GM12891 (cell line): Measurements from ENCODE around the gene TM2D3.

ENCODE experiments used
- POLR2A ChIP-seq: IDR thresholded peaks from 2 replicates; pipeline ENCODE4 v1.6.1; 2011; ENCODE audit warnings: low read depth, low read length, control low read depth
- POLR2AphosphoS5 ChIP-seq: IDR thresholded peaks from 2 replicates; pipeline ENCODE4 v1.6.1; 2011; ENCODE audit warnings: low read depth, low read length, control low read depth
- TAF1 ChIP-seq: IDR thresholded peaks from 2 replicates; pipeline ENCODE4 v1.6.1; 2011; ENCODE audit warnings: low read depth, low read length, control low read depth

DNA sequence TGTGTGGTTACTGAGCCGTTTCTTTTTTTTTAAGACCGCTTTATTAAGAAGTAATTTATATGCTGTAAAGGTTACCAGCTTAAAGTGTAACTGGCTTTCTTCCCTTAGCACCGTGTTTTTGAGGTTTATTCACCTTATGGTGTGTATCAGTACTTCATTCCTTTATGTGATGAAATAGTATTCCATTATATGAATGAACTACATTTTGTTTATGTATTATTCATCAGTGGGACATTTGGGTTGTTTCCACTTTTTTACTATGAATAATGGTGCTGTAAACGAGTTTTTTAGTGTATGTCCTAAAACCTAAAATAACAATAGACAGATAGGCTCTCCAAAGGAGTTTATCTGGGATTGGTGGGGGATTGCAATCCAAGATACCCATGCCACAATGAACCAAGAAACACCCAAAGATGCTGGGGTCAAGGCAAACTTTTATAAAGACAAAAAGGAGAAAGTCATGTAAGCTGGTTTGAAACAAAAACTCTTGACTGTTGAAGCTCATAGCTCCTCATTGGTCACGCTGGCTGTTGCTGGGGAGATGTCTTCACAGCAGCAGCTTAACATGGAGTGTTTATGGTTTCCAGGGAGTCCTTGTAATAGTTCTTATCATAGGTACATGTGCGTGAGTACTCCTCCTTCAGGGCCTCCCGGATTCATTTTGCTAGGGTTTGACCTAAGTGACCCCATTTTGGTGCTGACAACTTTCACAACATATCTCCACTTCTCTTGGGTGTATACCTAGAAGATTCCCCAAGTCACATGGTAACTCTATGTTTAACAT lies 16.0 kb downstream of the TM2D3 start:
- TF ChIP-seq POLR2A (no peak), POLR2AphosphoS5 (no peak), TAF1 (no peak)
